SU-DHL-6 (cell line): ENCODE data around the gene MMP21.

Experiments used
- H2AFZ ChIP-seq: fragments of 200-600 bp; sonication (generic); 2 replicates; pipeline ENCODE4 v1.6.1; 2014; ENCODE audit warnings: low read depth, mild to moderate bottlenecking, moderate library complexity, mixed read lengths, antibody characterized with exemption, low read length; ENCODE audit not compliant: severe bottlenecking
- H3F3A ChIP-seq: fragments of 200-600 bp; shearing (Covaris generic); 2 replicates; pipeline ENCODE4 v1.6.0; 2016; ENCODE audit warnings: antibody characterized with exemption, mild to moderate bottlenecking; ENCODE audit not compliant: insufficient read depth
- H3K27ac ChIP-seq: fragments of 200-600 bp; sonication (generic); 2 replicates; pipeline ENCODE4 v1.5.1; 2016; ENCODE audit warnings: low read depth, mild to moderate bottlenecking, low read length, moderate library complexity, mixed read lengths
- H3K27me3 ChIP-seq: fragments of 200-600 bp; sonication (generic), shearing (Covaris generic); 2 replicates; pipeline ENCODE4 v1.6.0; 2014; ENCODE audit warnings: mild to moderate bottlenecking, low read length
- H3K36me3 ChIP-seq: fragments of 200-600 bp; sonication (generic); 2 replicates; pipeline ENCODE4 v1.6.1; 2014; ENCODE audit warnings: mild to moderate bottlenecking, low read length, mixed read lengths
- H3K4me2 ChIP-seq: fragments of 300-600, 200-600 bp; shearing (Covaris generic), sonication (generic); 2 replicates; pipeline ENCODE4 v1.6.0; 2014; ENCODE audit warnings: low read length, low read depth, mild to moderate bottlenecking; ENCODE audit not compliant: poor library complexity, severe bottlenecking
- H3K4me3 ChIP-seq: fragments of 200-600 bp; sonication (generic); 2 replicates; pipeline ENCODE4 v1.5.1; 2014; ENCODE audit warnings: antibody characterized with exemption, low read length, mild to moderate bottlenecking, mixed read lengths; ENCODE audit not compliant: insufficient read depth, poor library complexity, severe bottlenecking
- H3K79me2 ChIP-seq: fragments of 200-600 bp; sonication (generic); 2 replicates; pipeline ENCODE4 v1.6.1; 2014; ENCODE audit warnings: mild to moderate bottlenecking, low read length, moderate library complexity; ENCODE audit not compliant: insufficient read depth
- H3K9ac ChIP-seq: fragments of 200-600 bp; sonication (generic); 2 replicates; pipeline ENCODE4 v1.7.0; 2014; ENCODE audit warnings: mild to moderate bottlenecking, low read length
- H3K9me2 ChIP-seq: fragments of 200-600 bp; sonication (generic); replicated peaks from 2 replicates; pipeline ENCODE4 v1.6.1; 2014; ENCODE audit warnings: low read length; ENCODE audit not compliant: insufficient read depth
- H3K9me3 ChIP-seq: fragments of 200-600 bp; sonication (generic); 2 replicates; pipeline ENCODE4 v1.6.1; 2014; ENCODE audit warnings: low read length, mixed read lengths; ENCODE audit not compliant: insufficient read depth
- H4K20me1 ChIP-seq: fragments of 200-600 bp; sonication (generic); 2 replicates; pipeline ENCODE4 v1.6.1; 2014; ENCODE audit warnings: low read depth, mild to moderate bottlenecking, antibody characterized with exemption, low read length, moderate library complexity, mixed read lengths
- EZH2phosphoT487 ChIP-seq: fragments of 200-600 bp; sonication (generic), shearing (Covaris generic); conservative IDR thresholded peaks from 2 replicates; pipeline ENCODE4 v1.6.1; 2018; ENCODE audit warnings: mild to moderate bottlenecking, antibody characterized with exemption, low read length, moderate library complexity, mixed read lengths
- TF ChIP-seq, protein P1 (sequence below): fragments of 200-600 bp; sonication (generic); IDR thresholded peaks from one replicate; pipeline ENCODE4 v1.5.1; 2017; ENCODE audit warnings: antibody characterized with exemption, mild to moderate bottlenecking, low read length, moderate library complexity; ENCODE audit not compliant: insufficient read depth, poor library complexity, severe bottlenecking

MMP21 gene

DNA sequence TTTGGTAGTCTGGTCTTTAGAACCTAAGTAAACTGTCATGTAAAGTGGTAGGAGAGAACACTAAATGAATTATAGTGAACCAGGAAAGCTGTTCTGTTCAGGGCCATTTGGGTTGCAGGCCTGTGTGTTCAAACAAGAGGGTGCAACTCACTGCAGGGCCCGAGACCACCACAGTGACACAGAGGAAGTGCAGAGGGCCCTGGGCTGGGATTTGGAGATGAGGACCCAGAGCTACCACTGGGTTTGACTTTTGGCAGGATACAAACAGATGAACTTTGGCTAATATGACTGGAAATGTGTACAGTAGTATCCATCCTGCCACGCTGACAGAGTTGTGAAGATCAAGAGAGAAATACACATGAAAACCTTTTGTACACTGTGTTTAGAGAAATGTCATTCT lies 9.8 kb downstream of the MMP21 start:
- Histone ChIP-seq H3K4me3 (no peak overlapping the region), H3K9me3 (no peaks in the 10 kb centered on the region), H3K27me3 (no peaks in the 10 kb centered on the region), H3K4me2 (no peak overlapping the region), H3K79me2 (no peaks in the 10 kb centered on the region), H3K27ac (no peak overlapping the region), H3F3A (no peaks in the 10 kb centered on the region), H3K9ac (no peak overlapping the region), H4K20me1 (no peaks in the 10 kb centered on the region), H3K36me3 (peaks cover 31% of the 10 kb centered on the region), H3K9me2 (no peaks in the 10 kb centered on the region), H2AFZ (no peak overlapping the region)
- TF ChIP-seq, protein P1, sequence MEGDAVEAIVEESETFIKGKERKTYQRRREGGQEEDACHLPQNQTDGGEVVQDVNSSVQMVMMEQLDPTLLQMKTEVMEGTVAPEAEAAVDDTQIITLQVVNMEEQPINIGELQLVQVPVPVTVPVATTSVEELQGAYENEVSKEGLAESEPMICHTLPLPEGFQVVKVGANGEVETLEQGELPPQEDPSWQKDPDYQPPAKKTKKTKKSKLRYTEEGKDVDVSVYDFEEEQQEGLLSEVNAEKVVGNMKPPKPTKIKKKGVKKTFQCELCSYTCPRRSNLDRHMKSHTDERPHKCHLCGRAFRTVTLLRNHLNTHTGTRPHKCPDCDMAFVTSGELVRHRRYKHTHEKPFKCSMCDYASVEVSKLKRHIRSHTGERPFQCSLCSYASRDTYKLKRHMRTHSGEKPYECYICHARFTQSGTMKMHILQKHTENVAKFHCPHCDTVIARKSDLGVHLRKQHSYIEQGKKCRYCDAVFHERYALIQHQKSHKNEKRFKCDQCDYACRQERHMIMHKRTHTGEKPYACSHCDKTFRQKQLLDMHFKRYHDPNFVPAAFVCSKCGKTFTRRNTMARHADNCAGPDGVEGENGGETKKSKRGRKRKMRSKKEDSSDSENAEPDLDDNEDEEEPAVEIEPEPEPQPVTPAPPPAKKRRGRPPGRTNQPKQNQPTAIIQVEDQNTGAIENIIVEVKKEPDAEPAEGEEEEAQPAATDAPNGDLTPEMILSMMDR: no peak
- no peak for TF ChIP-seq EZH2phosphoT487

GRCh38 chr10:125762692-125763648 lies 12.7 kb downstream of the MMP21 start:
- TF ChIP-seq, protein P1: no peak
- no peak for TF ChIP-seq EZH2phosphoT487
- H3K27ac ChIP-seq: no peak overlapping the region
- peaks cover 42% of the 10 kb centered on the region for H3K36me3 ChIP-seq

GRCh38 chr10:125761961-125762360 lies 13.7 kb downstream of the MMP21 start:
- no peak overlapping the region for H3K27ac ChIP-seq
- H3F3A ChIP-seq: no peaks in the 10 kb centered on the region
- H3K9ac ChIP-seq: no peak overlapping the region
- peaks cover 45% of the 10 kb centered on the region for H3K36me3 ChIP-seq
- H3K27me3 ChIP-seq: no peaks in the 10 kb centered on the region
- no peak overlapping the region for H3K4me3 ChIP-seq
- H3K79me2 ChIP-seq: no peaks in the 10 kb centered on the region
- H3K9me3 ChIP-seq: no peaks in the 10 kb centered on the region
- H3K4me2 ChIP-seq: no peak overlapping the region
- TF ChIP-seq, protein P1: no peak
- TF ChIP-seq EZH2phosphoT487: no peak
- no peaks in the 10 kb centered on the region for H3K9me2 ChIP-seq
- no peaks in the 10 kb centered on the region for H4K20me1 ChIP-seq
- no peak overlapping the region for H2AFZ ChIP-seq

More at GRCh38 chr10:125762692-125763648, 12.7 kb downstream of the MMP21 start:
- H3K9ac ChIP-seq: no peak overlapping the region
- no peak overlapping the region for H3K4me3 ChIP-seq
- H3K9me3 ChIP-seq: no peaks in the 10 kb centered on the region
- no peaks in the 10 kb centered on the region for H4K20me1 ChIP-seq
- no peaks in the 10 kb centered on the region for H3F3A ChIP-seq
- H3K4me2 ChIP-seq: no peak overlapping the region
- no peak overlapping the region for H2AFZ ChIP-seq
- no peaks in the 10 kb centered on the region for H3K27me3 ChIP-seq
- H3K9me2 ChIP-seq: no peaks in the 10 kb centered on the region
- H3K79me2 ChIP-seq: no peaks in the 10 kb centered on the region
